Measurements from ENCODE around the gene LNPEP. TPM values are rescaled to one million over a fixed set of nuclear protein-coding genes. Genes with fewer than 3 reads are reported as not detected.

The LNPEP gene
- total RNA-seq, 2 donors from 2014 or later: 72.4 to 80.7 TPM

GRCh38 chr5:96952974-96953730 is 17.3 kb downstream of the LNPEP start:
- H3K27me3 Mint-ChIP-seq: no peaks in the 10 kb centered on the region
- H3K4me1 Mint-ChIP-seq: peaks cover 48% of the 10 kb centered on the region
- ATAC-seq: no peak
- no peak for DNase-seq
- no peaks in the 10 kb centered on the region for H3K9me3 ChIP-seq (ENCODE audit: control insufficient read depth, low read length, poor library complexity, severe bottlenecking)
- peak overlapping the region; percentile 39 for H3K4me3 Mint-ChIP-seq
- peak overlapping the region; percentile 95 for H3K27ac Mint-ChIP-seq
- no peaks in the 10 kb centered on the region for H3K36me3 Mint-ChIP-seq (ENCODE audit: low read depth)

- ATAC-seq: peak; percentile 35
Measured at GRCh38 chr5:96957254-96958049, 21.6 kb downstream of the LNPEP start.

GRCh38 chr5:96958977-96959376 is 23.1 kb downstream of the LNPEP start:
- Mint-ChIP-seq H3K4me3 (peak overlapping the region; percentile 85), H3K4me1 (peaks cover 42% of the 10 kb centered on the region)
- no peak for ATAC-seq

More at GRCh38 chr5:96957254-96958049, 21.6 kb downstream of the LNPEP start:
- H3K27ac Mint-ChIP-seq: peak overlapping the region; percentile 95
- peak overlapping the region; percentile 85 for H3K4me3 Mint-ChIP-seq
- H3K9me3 ChIP-seq (ENCODE audit: control insufficient read depth, low read length, poor library complexity, severe bottlenecking): no peaks in the 10 kb centered on the region
- H3K4me1 Mint-ChIP-seq: peaks cover 46% of the 10 kb centered on the region
- no peak for DNase-seq
- H3K36me3 Mint-ChIP-seq (ENCODE audit: low read depth): no peaks in the 10 kb centered on the region
- H3K27me3 Mint-ChIP-seq: no peaks in the 10 kb centered on the region

GRCh38 chr5:96961053-96961452 is 25.2 kb downstream of the LNPEP start:
- Mint-ChIP-seq H3K4me3 (no peak overlapping the region), H3K4me1 (peaks cover 47% of the 10 kb centered on the region), H3K27me3 (no peaks in the 10 kb centered on the region), H3K27ac (peak overlapping the region; percentile 93), H3K36me3 (ENCODE audit: low read depth) (no peaks in the 10 kb centered on the region)
- peak; percentile 76 for ATAC-seq
- DNase-seq: no peak
- H3K9me3 ChIP-seq (ENCODE audit: control insufficient read depth, low read length, poor library complexity, severe bottlenecking): no peaks in the 10 kb centered on the region

More at GRCh38 chr5:96958977-96959376, 23.1 kb downstream of the LNPEP start:
- Mint-ChIP-seq H3K27me3 (no peaks in the 10 kb centered on the region), H3K27ac (peak overlapping the region; percentile 95), H3K36me3 (ENCODE audit: low read depth) (no peaks in the 10 kb centered on the region)
- no peak for DNase-seq
- H3K9me3 ChIP-seq (ENCODE audit: control insufficient read depth, low read length, poor library complexity, severe bottlenecking): no peaks in the 10 kb centered on the region

GRCh38 chr5:96962540-96962991 is 26.7 kb downstream of the LNPEP start:
- H3K27me3 Mint-ChIP-seq: no peaks in the 10 kb centered on the region
- peaks cover 38% of the 10 kb centered on the region for H3K4me1 Mint-ChIP-seq
- peak overlapping the region; percentile 59 for H3K4me3 Mint-ChIP-seq
- H3K9me3 ChIP-seq (ENCODE audit: control insufficient read depth, low read length, poor library complexity, severe bottlenecking): no peaks in the 10 kb centered on the region
- no peaks in the 10 kb centered on the region for H3K36me3 Mint-ChIP-seq (ENCODE audit: low read depth)
- peak overlapping the region; percentile 93 for H3K27ac Mint-ChIP-seq
- DNase-seq (no peak), ATAC-seq (peak; percentile 23)

GRCh38 chr5:96963267-96963666 is 27.4 kb downstream of the LNPEP start:
- H3K4me1 Mint-ChIP-seq: peaks cover 35% of the 10 kb centered on the region
- DNase-seq (no peak), ATAC-seq (peak; percentile 60)
- H3K4me3 Mint-ChIP-seq: peak overlapping the region; percentile 59
- H3K27ac Mint-ChIP-seq: peak overlapping the region; percentile 93
- no peaks in the 10 kb centered on the region for H3K9me3 ChIP-seq (ENCODE audit: control insufficient read depth, low read length, poor library complexity, severe bottlenecking)
- H3K36me3 Mint-ChIP-seq (ENCODE audit: low read depth): no peaks in the 10 kb centered on the region
- no peaks in the 10 kb centered on the region for H3K27me3 Mint-ChIP-seq

- DNase-seq (no peak), ATAC-seq (no peak)
- Mint-ChIP-seq H3K36me3 (ENCODE audit: low read depth) (peaks cover 2% of the 10 kb centered on the region), H3K4me1 (peaks cover 55% of the 10 kb centered on the region), H3K27me3 (no peaks in the 10 kb centered on the region), H3K27ac (peak overlapping the region; percentile 79), H3K4me3 (no peak overlapping the region)
- no peaks in the 10 kb centered on the region for H3K9me3 ChIP-seq (ENCODE audit: control insufficient read depth, low read length, poor library complexity, severe bottlenecking)
Measured at GRCh38 chr5:96966801-96967200, 30.9 kb downstream of the LNPEP start.

- peaks cover 58% of the 10 kb centered on the region for H3K4me1 Mint-ChIP-seq
- peaks cover 2% of the 10 kb centered on the region for H3K36me3 Mint-ChIP-seq (ENCODE audit: low read depth)
- no peaks in the 10 kb centered on the region for H3K27me3 Mint-ChIP-seq
- no peak overlapping the region for H3K4me3 Mint-ChIP-seq
- DNase-seq: no peak
- ATAC-seq: no peak
- peak overlapping the region; percentile 79 for H3K27ac Mint-ChIP-seq
- H3K9me3 ChIP-seq (ENCODE audit: control insufficient read depth, low read length, poor library complexity, severe bottlenecking): no peaks in the 10 kb centered on the region
Measured at GRCh38 chr5:96967400-96967799, 31.5 kb downstream of the LNPEP start.

- Mint-ChIP-seq H3K4me3 (no peak overlapping the region), H3K27me3 (no peaks in the 10 kb centered on the region), H3K27ac (peak overlapping the region; percentile 79), H3K36me3 (ENCODE audit: low read depth) (peaks cover 2% of the 10 kb centered on the region), H3K4me1 (peaks cover 58% of the 10 kb centered on the region)
- H3K9me3 ChIP-seq (ENCODE audit: control insufficient read depth, low read length, poor library complexity, severe bottlenecking): no peaks in the 10 kb centered on the region
- ATAC-seq: no peak
- DNase-seq: no peak
Measured at GRCh38 chr5:96968074-96968473, 32.2 kb downstream of the LNPEP start.

GRCh38 chr5:96968614-96969013 is 32.7 kb downstream of the LNPEP start:
- ATAC-seq (no peak), DNase-seq (no peak)
- Mint-ChIP-seq H3K27me3 (no peaks in the 10 kb centered on the region), H3K36me3 (ENCODE audit: low read depth) (peaks cover 2% of the 10 kb centered on the region), H3K27ac (peak overlapping the region; percentile 67), H3K4me1 (peaks cover 58% of the 10 kb centered on the region), H3K4me3 (no peak overlapping the region)
- no peaks in the 10 kb centered on the region for H3K9me3 ChIP-seq (ENCODE audit: control insufficient read depth, low read length, poor library complexity, severe bottlenecking)

- DNase-seq (no peak), ATAC-seq (no peak)
- Mint-ChIP-seq H3K27ac (no peak overlapping the region), H3K36me3 (ENCODE audit: low read depth) (peaks cover 4% of the 10 kb centered on the region), H3K4me1 (peaks cover 61% of the 10 kb centered on the region), H3K27me3 (no peaks in the 10 kb centered on the region), H3K4me3 (no peak overlapping the region)
- H3K9me3 ChIP-seq (ENCODE audit: control insufficient read depth, low read length, poor library complexity, severe bottlenecking): no peaks in the 10 kb centered on the region
Measured at GRCh38 chr5:96969366-96969765, 33.5 kb downstream of the LNPEP start.

GRCh38 chr5:96972599-96973334 is 36.9 kb downstream of the LNPEP start:
- ATAC-seq (no peak), DNase-seq (no peak)

More at GRCh38 chr5:96972599-96973334, 36.9 kb downstream of the LNPEP start:
- Mint-ChIP-seq H3K4me3 (peak overlapping the region; percentile 75), H3K4me1 (peaks cover 68% of the 10 kb centered on the region), H3K27ac (peak overlapping the region; percentile 93), H3K36me3 (ENCODE audit: low read depth) (peaks cover 4% of the 10 kb centered on the region), H3K27me3 (no peaks in the 10 kb centered on the region)
- H3K9me3 ChIP-seq (ENCODE audit: control insufficient read depth, low read length, poor library complexity, severe bottlenecking): no peaks in the 10 kb centered on the region
